ENCODE results near the gene ZDHHC5.

ZDHHC5 gene

GRCh38 chr11:57658023-57658361, 9.9 kb upstream of the ZDHHC5 start:
- in situ Hi-C loops (cut with MboI; ENCODE audit: low pct_unique_long_range_greater_than_20kb, low sequenced_read_pairs, unreplicated experiment) = no loop called here
- TF ChIP-seq, protein P1, sequence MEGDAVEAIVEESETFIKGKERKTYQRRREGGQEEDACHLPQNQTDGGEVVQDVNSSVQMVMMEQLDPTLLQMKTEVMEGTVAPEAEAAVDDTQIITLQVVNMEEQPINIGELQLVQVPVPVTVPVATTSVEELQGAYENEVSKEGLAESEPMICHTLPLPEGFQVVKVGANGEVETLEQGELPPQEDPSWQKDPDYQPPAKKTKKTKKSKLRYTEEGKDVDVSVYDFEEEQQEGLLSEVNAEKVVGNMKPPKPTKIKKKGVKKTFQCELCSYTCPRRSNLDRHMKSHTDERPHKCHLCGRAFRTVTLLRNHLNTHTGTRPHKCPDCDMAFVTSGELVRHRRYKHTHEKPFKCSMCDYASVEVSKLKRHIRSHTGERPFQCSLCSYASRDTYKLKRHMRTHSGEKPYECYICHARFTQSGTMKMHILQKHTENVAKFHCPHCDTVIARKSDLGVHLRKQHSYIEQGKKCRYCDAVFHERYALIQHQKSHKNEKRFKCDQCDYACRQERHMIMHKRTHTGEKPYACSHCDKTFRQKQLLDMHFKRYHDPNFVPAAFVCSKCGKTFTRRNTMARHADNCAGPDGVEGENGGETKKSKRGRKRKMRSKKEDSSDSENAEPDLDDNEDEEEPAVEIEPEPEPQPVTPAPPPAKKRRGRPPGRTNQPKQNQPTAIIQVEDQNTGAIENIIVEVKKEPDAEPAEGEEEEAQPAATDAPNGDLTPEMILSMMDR (IDR thresholded peaks at IDR 0.05; ENCODE audit: extremely low read depth, insufficient read depth, missing control alignments) = no peak
- DNase-seq (ENCODE audit: low spot score) = no peak

DNA sequence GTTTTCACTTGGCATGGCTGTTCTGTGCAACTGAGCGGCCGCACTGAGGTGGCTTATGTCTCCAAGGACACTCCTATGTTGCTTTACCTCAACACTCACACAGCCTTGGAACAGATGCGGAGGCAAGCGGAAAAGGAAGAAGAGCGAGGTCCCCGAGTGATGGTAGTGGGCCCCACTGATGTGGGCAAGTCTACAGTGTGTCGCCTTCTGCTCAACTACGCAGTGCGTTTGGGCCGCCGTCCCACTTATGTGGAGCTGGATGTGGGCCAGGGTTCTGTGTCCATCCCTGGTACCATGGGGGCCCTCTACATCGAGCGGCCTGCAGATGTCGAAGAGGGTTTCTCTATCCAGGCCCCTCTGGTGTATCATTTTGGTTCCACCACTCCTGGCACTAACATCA, 8.2 kb upstream of the ZDHHC5 start:
- no peak for DNase-seq (ENCODE audit: low spot score)
- TF ChIP-seq, protein P1 (IDR thresholded peaks at IDR 0.05; ENCODE audit: extremely low read depth, insufficient read depth, missing control alignments) = no peak

DNA sequence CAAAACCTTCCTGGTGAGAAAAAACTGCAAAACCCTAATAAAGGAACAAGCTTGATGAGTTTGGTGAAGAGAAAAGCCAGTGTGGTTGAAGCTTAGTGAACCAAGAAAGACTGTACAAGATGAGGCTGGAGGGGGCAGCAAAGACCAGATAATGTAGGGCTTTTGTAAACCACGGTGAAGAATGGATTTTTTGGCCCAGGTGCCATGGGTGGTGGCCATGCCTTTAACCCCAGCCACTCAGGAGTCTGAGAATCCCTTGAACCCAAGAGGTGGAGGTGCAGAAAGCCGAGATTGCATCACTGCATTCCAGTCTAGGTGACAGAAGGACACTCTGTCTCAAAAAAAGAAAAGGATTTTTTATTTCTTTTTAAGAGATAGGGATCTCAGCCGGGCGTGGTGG, 5.0 kb upstream of the ZDHHC5 start:
- DNase-seq (ENCODE audit: low spot score) = no peak
- TF ChIP-seq, protein P1 (IDR thresholded peaks at IDR 0.05; ENCODE audit: extremely low read depth, insufficient read depth, missing control alignments) = peak; percentile 38
- in situ Hi-C loops (cut with MboI; ENCODE audit: low pct_unique_long_range_greater_than_20kb, low sequenced_read_pairs, unreplicated experiment) = no loop called here

More for the DNA sequence above, 8.2 kb upstream of the ZDHHC5 start:
- in situ Hi-C loops (cut with MboI; ENCODE audit: low pct_unique_long_range_greater_than_20kb, low sequenced_read_pairs, unreplicated experiment) = no loop called here

GRCh38 chr11:57663975-57664374, 3.9 kb upstream of the ZDHHC5 start:
- DNase-seq (ENCODE audit: low spot score) = no peak
- in situ Hi-C loops (cut with MboI; ENCODE audit: low pct_unique_long_range_greater_than_20kb, low sequenced_read_pairs, unreplicated experiment) = no loop called here
- TF ChIP-seq, protein P1 (IDR thresholded peaks at IDR 0.05; ENCODE audit: extremely low read depth, insufficient read depth, missing control alignments) = no peak

- in situ Hi-C loops (cut with MboI; ENCODE audit: low pct_unique_long_range_greater_than_20kb, low sequenced_read_pairs, unreplicated experiment) = no loop called here
- TF ChIP-seq, protein P1 (IDR thresholded peaks at IDR 0.05; ENCODE audit: extremely low read depth, insufficient read depth, missing control alignments) = no peak
- DNase-seq (ENCODE audit: low spot score) = peak; percentile 95
Measured at GRCh38 chr11:57667117-57667735, 688 bp upstream of the ZDHHC5 start.

DNA sequence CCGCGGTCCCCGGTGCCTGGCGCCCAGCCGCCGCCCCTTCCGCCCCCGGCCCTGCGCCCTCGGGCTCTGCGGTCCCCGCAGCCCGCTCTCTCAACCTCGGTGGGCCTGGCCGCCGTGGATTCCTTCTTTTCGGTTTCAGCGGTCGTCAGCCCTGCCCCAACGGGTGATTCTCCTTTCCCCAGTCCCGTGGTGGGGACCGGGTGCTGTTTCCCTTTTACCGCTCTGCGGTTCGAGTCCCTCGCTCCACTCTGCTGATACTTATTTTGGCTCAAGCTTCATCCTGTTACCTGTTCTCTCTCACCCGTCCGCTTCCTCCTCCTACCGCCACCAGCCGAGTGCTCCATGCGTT, 494 bp downstream of the ZDHHC5 start:
- no peak for DNase-seq (ENCODE audit: low spot score)
- in situ Hi-C loops (cut with MboI; ENCODE audit: low pct_unique_long_range_greater_than_20kb, low sequenced_read_pairs, unreplicated experiment) = no loop called here
- TF ChIP-seq, protein P1 (IDR thresholded peaks at IDR 0.05; ENCODE audit: extremely low read depth, insufficient read depth, missing control alignments) = no peak

- TF ChIP-seq, protein P1 (IDR thresholded peaks at IDR 0.05; ENCODE audit: extremely low read depth, insufficient read depth, missing control alignments) = no peak
- no peak for DNase-seq (ENCODE audit: low spot score)
- in situ Hi-C loops (cut with MboI; ENCODE audit: low pct_unique_long_range_greater_than_20kb, low sequenced_read_pairs, unreplicated experiment) = no loop called here
Measured at GRCh38 chr11:57674251-57674650, 6.3 kb downstream of the ZDHHC5 start.

Data from GM13977 (cell line).